Measurements from ENCODE around the gene FSTL1. TPM values are rescaled to one million over a fixed set of nuclear protein-coding genes. Genes with fewer than 3 reads are reported as not detected.

Gene FSTL1
- total and polyA plus RNA-seq, 11 donors, result 43.8 to 667 (median 179) TPM

- intact Hi-C loops (cut with DNase I), result no loop called here
- no peak for DNase-seq
- no peak for TF ChIP-seq POLR2A (IDR thresholded peaks at IDR 0.05)
- TF ChIP-seq CTCF (IDR thresholded peaks at IDR 0.05), result no peak
- 89 to 97% (median 93%) methylated on average over 2 of the region's 2 CpGs for WGBS, 4 donors
- Histone ChIP-seq H3K27ac (no peak overlapping the region), H3K36me3 (no peaks in the 10 kb centered on the region), H3K4me1 (peaks cover 0 to 7% (median 0%) of the 10 kb centered on the region in 12 donors), H3K4me3 (no peak overlapping the region), H3K27me3 (no peaks in the 10 kb centered on the region), H3K9me3 (no peaks in the 10 kb centered on the region)
- ATAC-seq, result no peak
Measured at GRCh38 chr3:120481081-120481480, 30.3 kb upstream of the FSTL1 start.

- Histone ChIP-seq H3K27me3 (no peaks in the 10 kb centered on the region), H3K27ac (peak overlapping the region in 1 of 12 donors; percentile 64), H3K4me1 (peaks cover 0 to 7% (median 0%) of the 10 kb centered on the region in 12 donors), H3K36me3 (no peaks in the 10 kb centered on the region), H3K4me3 (no peak overlapping the region), H3K9me3 (no peaks in the 10 kb centered on the region)
- ATAC-seq, result peak; percentile 59 to 80 (median 61)
- intact Hi-C loops (cut with DNase I), result no loop called here
- no peak for DNase-seq
- 46 to 59% (median 55%) methylated on average over 4 of the region's 4 CpGs for WGBS, 4 donors
- no peak for TF ChIP-seq CTCF (IDR thresholded peaks at IDR 0.05)
- TF ChIP-seq POLR2A (IDR thresholded peaks at IDR 0.05), result no peak
Measured at GRCh38 chr3:120477781-120478180, 27.0 kb upstream of the FSTL1 start.

GRCh38 chr3:120475722-120476377, 25.1 kb upstream of the FSTL1 start:
- Histone ChIP-seq H3K27me3 (no peaks in the 10 kb centered on the region), H3K36me3 (no peaks in the 10 kb centered on the region), H3K4me1 (peaks cover 0 to 11% (median 2%) of the 10 kb centered on the region in 12 donors), H3K9me3 (peaks cover 0 to 4% (median 0%) of the 10 kb centered on the region in 12 donors), H3K4me3 (no peak overlapping the region), H3K27ac (no peak overlapping the region)
- intact Hi-C loops (cut with DNase I), result no loop called here
- DNase-seq (no peak), ATAC-seq (no peak)
- TF ChIP-seq POLR2A (IDR thresholded peaks at IDR 0.05) (no peak), CTCF (IDR thresholded peaks at IDR 0.05) (no peak)
- 81 to 89% (median 83%) methylated on average over 6 of the region's 6 CpGs for WGBS, 4 donors

- H3K27ac ChIP-seq, result no peak overlapping the region
- 94 to 97% (median 97%) methylated on average over 3 of the region's 3 CpGs for WGBS, 4 donors
- no peak for TF ChIP-seq POLR2A (IDR thresholded peaks at IDR 0.05)
- TF ChIP-seq CTCF (IDR thresholded peaks at IDR 0.05), result no peak
- H3K27me3 ChIP-seq, result no peaks in the 10 kb centered on the region
- no peaks in the 10 kb centered on the region for H3K36me3 ChIP-seq
- intact Hi-C loops (cut with DNase I), result loop anchor here in 1 of 10 donors (5.0 kb wide), 1 partner anchor 78 kb away; no protein-coding TSS in a partner anchor
- no peak for DNase-seq
- H3K4me1 ChIP-seq, result peaks cover 0 to 28% (median 9%) of the 10 kb centered on the region in 12 donors
- ATAC-seq, result no peak
- no peak overlapping the region for H3K4me3 ChIP-seq
- H3K9me3 ChIP-seq, result peaks cover 0 to 4% (median 0%) of the 10 kb centered on the region in 12 donors
Measured at GRCh38 chr3:120473896-120474675, 23.3 kb upstream of the FSTL1 start.

Measured in heart left ventricle (tissue), 16 donors.